ENCODE data around the gene PRKX.
"Not testable (repeated sequence)": the region's sequence is repeated elsewhere in the genome, so short reads cannot be mapped to it uniquely, and the experiment has no call there.

Gene PRKX

GRCh38 chrX:3655181-3655580, 58.3 kb downstream of the PRKX start:
- no peaks in the 10 kb centered on the region for H3K79me2 ChIP-seq (ENCODE audit: insufficient read depth, low read length)
- H2AFZ ChIP-seq (ENCODE audit: low read depth, low read length), result no peak overlapping the region
- no peak for TF ChIP-seq CTCF (IDR thresholded peaks at IDR 0.05; ENCODE audit: borderline replicate concordance, extremely low read depth, low read length, poor library complexity, severe bottlenecking)
- no peak for TF ChIP-seq EZH2 (IDR thresholded peaks at IDR 0.05; ENCODE audit: borderline replicate concordance, low read depth, low read length, severe bottlenecking)
- DNase-seq (no peak), ATAC-seq (ENCODE audit: insufficient read depth, low read depth) (no peak)
- H3K4me3 ChIP-seq (ENCODE audit: low read depth in 1 of 2, low read length in 2 of 2), result no peak overlapping the region
- no peaks in the 10 kb centered on the region for H3K27me3 ChIP-seq (ENCODE audit: insufficient read depth, low read length, poor library complexity)
- H3K4me2 ChIP-seq (ENCODE audit: insufficient read depth, low read length), result no peak overlapping the region
- H3K4me1 ChIP-seq (ENCODE audit: insufficient read depth, low read length), result no peaks in the 10 kb centered on the region
- H3K9me3 ChIP-seq (ENCODE audit: insufficient read depth, low read length, severe bottlenecking), result no peaks in the 10 kb centered on the region
- no peak overlapping the region for H3K27ac ChIP-seq (ENCODE audit: low read length)
- H4K20me1 ChIP-seq (ENCODE audit: insufficient read depth, low read length), result peaks cover 3% of the 10 kb centered on the region; the same call in 1 of the 2 replicates
- H3K36me3 ChIP-seq (ENCODE audit: insufficient read depth, low read length), result peaks cover 33% of the 10 kb centered on the region
- no peak overlapping the region for H3K9ac ChIP-seq (ENCODE audit: low read depth, low read length)

GRCh38 chrX:3653111-3653510, 60.3 kb downstream of the PRKX start:
- ATAC-seq (ENCODE audit: insufficient read depth, low read depth) (no peak), DNase-seq (no peak)
- Histone ChIP-seq H3K4me1 (ENCODE audit: insufficient read depth, low read length) (no peaks in the 10 kb centered on the region), H3K4me2 (ENCODE audit: insufficient read depth, low read length) (no peak overlapping the region), H2AFZ (ENCODE audit: low read depth, low read length) (no peak overlapping the region), H3K9me3 (ENCODE audit: insufficient read depth, low read length, severe bottlenecking) (no peaks in the 10 kb centered on the region), H3K36me3 (ENCODE audit: insufficient read depth, low read length) (peaks cover 30% of the 10 kb centered on the region; the same call in 1 of the 2 replicates), H3K4me3 (ENCODE audit: low read depth in 1 of 2, low read length in 2 of 2) (no peak overlapping the region), H3K9ac (ENCODE audit: low read depth, low read length) (no peak overlapping the region), H3K27me3 (ENCODE audit: insufficient read depth, low read length, poor library complexity) (no peaks in the 10 kb centered on the region), H4K20me1 (ENCODE audit: insufficient read depth, low read length) (no peaks in the 10 kb centered on the region), H3K79me2 (ENCODE audit: insufficient read depth, low read length) (no peaks in the 10 kb centered on the region), H3K27ac (ENCODE audit: low read length) (no peak overlapping the region)
- TF ChIP-seq EZH2 (IDR thresholded peaks at IDR 0.05; ENCODE audit: borderline replicate concordance, low read depth, low read length, severe bottlenecking) (no peak), CTCF (IDR thresholded peaks at IDR 0.05; ENCODE audit: borderline replicate concordance, extremely low read depth, low read length, poor library complexity, severe bottlenecking) (no peak)

- Histone ChIP-seq H3K4me1 (ENCODE audit: insufficient read depth, low read length) (no peaks in the 10 kb centered on the region), H3K27me3 (ENCODE audit: insufficient read depth, low read length, poor library complexity) (no peaks in the 10 kb centered on the region), H4K20me1 (ENCODE audit: insufficient read depth, low read length) (no peaks in the 10 kb centered on the region), H3K4me2 (ENCODE audit: insufficient read depth, low read length) (no peak overlapping the region), H3K4me3 (ENCODE audit: low read depth in 1 of 2, low read length in 2 of 2) (no peak overlapping the region), H3K36me3 (ENCODE audit: insufficient read depth, low read length) (peaks cover 36% of the 10 kb centered on the region; the same call in 1 of the 2 replicates), H3K9ac (ENCODE audit: low read depth, low read length) (no peak overlapping the region), H2AFZ (ENCODE audit: low read depth, low read length) (no peak overlapping the region), H3K9me3 (ENCODE audit: insufficient read depth, low read length, severe bottlenecking) (no peaks in the 10 kb centered on the region), H3K79me2 (ENCODE audit: insufficient read depth, low read length) (no peaks in the 10 kb centered on the region), H3K27ac (ENCODE audit: low read length) (no peak overlapping the region)
- ATAC-seq (ENCODE audit: insufficient read depth, low read depth) (no peak), DNase-seq (no peak)
- TF ChIP-seq CTCF (IDR thresholded peaks at IDR 0.05; ENCODE audit: borderline replicate concordance, extremely low read depth, low read length, poor library complexity, severe bottlenecking) (peak; percentile 51), EZH2 (IDR thresholded peaks at IDR 0.05; ENCODE audit: borderline replicate concordance, low read depth, low read length, severe bottlenecking) (no peak)
Measured at GRCh38 chrX:3651277-3651676, 62.2 kb downstream of the PRKX start.

- Histone ChIP-seq H3K4me3 (ENCODE audit: low read depth in 1 of 2, low read length in 2 of 2) (no peak overlapping the region), H4K20me1 (ENCODE audit: insufficient read depth, low read length) (no peaks in the 10 kb centered on the region), H3K79me2 (ENCODE audit: insufficient read depth, low read length) (no peaks in the 10 kb centered on the region), H3K27me3 (ENCODE audit: insufficient read depth, low read length, poor library complexity) (no peaks in the 10 kb centered on the region), H2AFZ (ENCODE audit: low read depth, low read length) (no peak overlapping the region), H3K36me3 (ENCODE audit: insufficient read depth, low read length) (peaks cover 43% of the 10 kb centered on the region), H3K4me2 (ENCODE audit: insufficient read depth, low read length) (no peak overlapping the region), H3K9ac (ENCODE audit: low read depth, low read length) (no peak overlapping the region), H3K9me3 (ENCODE audit: insufficient read depth, low read length, severe bottlenecking) (peaks cover 4% of the 10 kb centered on the region), H3K4me1 (ENCODE audit: insufficient read depth, low read length) (no peaks in the 10 kb centered on the region), H3K27ac (ENCODE audit: low read length) (no peak overlapping the region)
- ATAC-seq (ENCODE audit: insufficient read depth, low read depth) (no peak), DNase-seq (no peak)
- no peak for TF ChIP-seq EZH2 (IDR thresholded peaks at IDR 0.05; ENCODE audit: borderline replicate concordance, low read depth, low read length, severe bottlenecking)
- no peak for TF ChIP-seq CTCF (IDR thresholded peaks at IDR 0.05; ENCODE audit: borderline replicate concordance, extremely low read depth, low read length, poor library complexity, severe bottlenecking)
Measured at GRCh38 chrX:3648084-3648483, 65.4 kb downstream of the PRKX start.

GRCh38 chrX:3639858-3640631, 73.4 kb downstream of the PRKX start:
- not testable (repeated sequence) for H4K20me1 ChIP-seq (ENCODE audit: insufficient read depth, low read length)

More at GRCh38 chrX:3639858-3640631, 73.4 kb downstream of the PRKX start:
- not testable (repeated sequence) for H3K4me1 ChIP-seq (ENCODE audit: insufficient read depth, low read length); H3K4me2 ChIP-seq (ENCODE audit: insufficient read depth, low read length); DNase-seq; H3K9me3 ChIP-seq (ENCODE audit: insufficient read depth, low read length, severe bottlenecking); H3K27ac ChIP-seq (ENCODE audit: low read length); H3K9ac ChIP-seq (ENCODE audit: low read depth, low read length); H3K4me3 ChIP-seq (ENCODE audit: low read depth in 1 of 2, low read length in 2 of 2); H2AFZ ChIP-seq (ENCODE audit: low read depth, low read length); H3K27me3 ChIP-seq (ENCODE audit: insufficient read depth, low read length, poor library complexity); H3K79me2 ChIP-seq (ENCODE audit: insufficient read depth, low read length); ATAC-seq (ENCODE audit: insufficient read depth, low read depth)
- peaks cover 24% of the 10 kb centered on the region for H3K36me3 ChIP-seq (ENCODE audit: insufficient read depth, low read length)
